ENCODE data around the gene BAAT. TPM values are rescaled to one million over a fixed set of nuclear protein-coding genes. Genes with fewer than 3 reads are reported as not detected.

The BAAT gene
- total and polyA plus RNA-seq, 2 of the 13 experiments (the other 11 are each of a cell fraction or from before 2014, with no cell fraction given): 0.71 to 7.9 TPM

DNA sequence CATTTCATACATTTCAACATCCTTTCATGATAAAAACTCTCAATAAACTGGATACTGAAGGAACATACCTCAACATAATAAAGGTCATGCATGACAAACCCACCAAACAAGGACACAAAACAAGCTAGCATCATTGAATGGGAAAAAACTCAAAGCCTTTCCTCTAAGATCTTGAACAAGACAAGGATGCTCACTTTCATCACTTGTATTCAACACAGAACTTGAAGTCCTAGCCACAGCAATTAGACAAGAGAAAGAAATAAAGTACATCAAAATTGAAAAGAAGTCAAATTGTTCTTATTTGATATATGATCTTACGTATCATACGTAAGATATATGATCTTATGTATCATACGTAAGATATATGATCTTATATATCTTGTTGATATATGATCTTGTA is 8.3 kb upstream of the BAAT start:
- CTCF ChIA-PET (ENCODE audit: low intra/inter-chr PET ratio, low total read pairs): no interaction called here
- 98% methylated on average over 3 of the region's 3 CpGs for WGBS (ENCODE audit: low lambda C conversion rate)
- peaks cover 20% of the 10 kb centered on the region for H3K9me3 ChIP-seq (ENCODE audit: low read length)
- peaks cover 3% of the 10 kb centered on the region; the same call in 1 of the 2 replicates for H4K20me1 ChIP-seq (ENCODE audit: insufficient read depth, low read length)
- H3K4me3 ChIP-seq (replicated peaks in 1 of 3; ENCODE audit: insufficient read depth in 1 of 3, low read depth in 2 of 3, low read length in 3 of 3): no peak overlapping the region
- no peak overlapping the region for H3K27ac ChIP-seq (ENCODE audit: extremely low read length, insufficient read depth, low read length)
- DNase-seq (ENCODE audit: low spot score) (no peak), ATAC-seq (no peak), FAIRE-seq (no peak)
- H3K79me2 ChIP-seq (ENCODE audit: insufficient read depth, low read length): peaks cover 77% of the 10 kb centered on the region
- TF ChIP-seq EP300 (IDR thresholded peaks at IDR 0.05; ENCODE audit: low read depth in 2 of 2, low read length in 2 of 2) (no peak), EP300 (CRISPR knock-in tag; IDR thresholded peaks at IDR 0.05; ENCODE audit: borderline replicate concordance) (no peak), ARID3A (IDR thresholded peaks at IDR 0.05; ENCODE audit: low read depth, low read length) (no peak), MXI1 (IDR thresholded peaks at IDR 0.05; ENCODE audit: borderline replicate concordance, low read depth, low read length) (no peak), ZMYM2 (CRISPR knock-in tag; IDR thresholded peaks at IDR 0.05) (peak; percentile 36; the same call in 1 of the 2 replicates), TEAD2 (CRISPR knock-in tag; IDR thresholded peaks at IDR 0.05) (no peak), ZNF3 (CRISPR knock-in tag; IDR thresholded peaks at IDR 0.05) (0 out of 2 replicates have a peak, but pooled peaks have one; percentile 53), ZNF484 (CRISPR knock-in tag; IDR thresholded peaks at IDR 0.05; ENCODE audit: borderline replicate concordance, low read depth) (no peak), RNF2 (conservative IDR thresholded peaks at IDR 0.05; ENCODE audit: low read depth) (no peak)
- TF ChIP-seq, protein P1, sequence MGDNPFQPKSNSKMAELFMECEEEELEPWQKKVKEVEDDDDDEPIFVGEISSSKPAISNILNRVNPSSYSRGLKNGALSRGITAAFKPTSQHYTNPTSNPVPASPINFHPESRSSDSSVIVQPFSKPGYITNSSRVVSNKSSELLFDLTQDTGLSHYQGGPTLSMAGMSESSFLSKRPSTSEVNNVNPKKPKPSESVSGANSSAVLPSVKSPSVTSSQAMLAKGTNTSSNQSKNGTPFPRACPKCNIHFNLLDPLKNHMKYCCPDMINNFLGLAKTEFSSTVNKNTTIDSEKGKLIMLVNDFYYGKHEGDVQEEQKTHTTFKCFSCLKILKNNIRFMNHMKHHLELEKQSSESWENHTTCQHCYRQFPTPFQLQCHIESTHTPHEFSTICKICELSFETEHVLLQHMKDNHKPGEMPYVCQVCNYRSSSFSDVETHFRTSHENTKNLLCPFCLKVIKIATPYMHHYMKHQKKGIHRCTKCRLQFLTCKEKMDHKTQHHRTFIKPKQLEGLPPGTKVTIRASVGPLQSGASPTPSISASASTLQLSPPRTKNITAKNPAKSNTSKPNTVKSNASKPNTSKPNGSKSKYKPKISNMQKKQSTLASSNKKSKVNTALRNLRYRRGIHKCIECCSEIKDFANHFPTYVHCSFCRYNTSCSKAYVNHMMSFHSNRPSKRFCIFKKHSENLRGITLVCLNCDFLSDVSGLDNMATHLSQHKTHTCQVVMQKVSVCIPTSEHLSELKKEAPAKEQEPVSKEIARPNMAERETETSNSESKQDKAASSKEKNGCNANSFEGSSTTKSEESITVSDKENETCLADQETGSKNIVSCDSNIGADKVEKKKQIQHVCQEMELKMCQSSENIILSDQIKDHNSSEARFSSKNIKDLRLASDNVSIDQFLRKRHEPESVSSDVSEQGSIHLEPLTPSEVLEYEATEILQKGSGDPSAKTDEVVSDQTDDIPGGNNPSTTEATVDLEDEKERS (CRISPR knock-in tag; IDR thresholded peaks at IDR 0.05): peak; percentile 73; the same call in 1 of the 2 replicates
- H3K9ac ChIP-seq (ENCODE audit: insufficient read depth, low read depth, low read length): no peak overlapping the region
- POLR2A ChIA-PET: no interaction called here
- no TSS peak for BruUV-seq (replicated peaks)
- no peak overlapping the region for H3K4me2 ChIP-seq (ENCODE audit: low read depth, low read length)
- peaks cover 76% of the 10 kb centered on the region for H3K4me1 ChIP-seq (ENCODE audit: insufficient read depth, low read length)
- peaks cover 6 to 42% of the 10 kb centered on the region in 2 experiments; a peak in 2 of 5 replicates for H3K36me3 ChIP-seq (replicated peaks in 1 of 2; ENCODE audit: control insufficient read depth in 1 of 2, insufficient read depth in 2 of 2, low read length in 2 of 2)
- no peaks in the 10 kb centered on the region; a peak in 1 of 5 replicates for H3K27me3 ChIP-seq (ENCODE audit: control insufficient read depth in 1 of 2, insufficient read depth in 2 of 2, low read length in 2 of 2)
- in situ Hi-C loops (cut with HindIII; ENCODE audit: extremely low pct_ligation_motif_present, low pct_unique_long_range_greater_than_20kb) (loop anchor here (10.0 kb wide), 1 partner anchor 278 kb away; no protein-coding TSS in a partner anchor), intact Hi-C loops (cut with micrococcal nuclease; ENCODE audit: unreplicated experiment) (no loop called here)
- H2AFZ ChIP-seq (ENCODE audit: low read length): no peak overlapping the region

Measured in HepG2 (cell line).